Peyer's patch (tissue), 4 donors: ENCODE results near the gene CR1L.
"Not testable (repeated sequence)": the region's sequence is repeated elsewhere in the genome, so short reads cannot be mapped to it uniquely, and the experiment has no call there.

ENCODE experiments used
- POLR2A ChIP-seq, 2 donors: fragments of 450-650 bp; IDR thresholded peaks; one replicate each; pipeline ENCODE4 v1.5.1; 2017; ENCODE audit warnings: antibody characterized with exemption in 2 of 2, mild to moderate bottlenecking in 2 of 2, moderate library complexity in 2 of 2
- TF ChIP-seq, protein P1 (sequence below), 6 experiments: fragments of 450-650 bp in 4 of 6; fragments of 200-600 bp in 2 of 6; sonication (generic) in 1 of 6; IDR thresholded peaks; one replicate each; pipeline ENCODE4 v1.5.1; 2017 to 2019; ENCODE audit warnings: antibody characterized with exemption in 6 of 6, mild to moderate bottlenecking in 3 of 6, moderate library complexity in 1 of 6

DNA sequence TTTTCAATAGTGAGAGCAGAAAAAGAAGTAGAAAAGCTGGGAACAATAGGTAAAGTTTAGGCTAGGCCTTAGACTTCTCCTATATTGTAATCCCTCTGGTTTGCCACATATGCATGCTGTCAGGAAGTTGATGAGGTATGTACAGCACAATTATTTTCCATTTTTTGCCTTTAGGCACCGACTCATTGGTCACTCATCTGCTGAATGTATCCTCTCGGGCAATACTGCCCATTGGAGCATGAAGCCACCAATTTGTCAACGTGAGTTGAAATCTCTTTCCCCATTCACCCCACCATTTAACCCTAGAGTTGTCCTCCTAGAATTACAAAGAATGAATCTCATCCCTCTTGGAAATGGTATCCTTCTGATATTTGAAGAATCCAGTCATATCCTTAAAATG is 63.1 kb downstream of the CR1L start:
- not testable (repeated sequence) for TF ChIP-seq POLR2A (IDR thresholded peaks at IDR 0.05)
- TF ChIP-seq, protein P1, sequence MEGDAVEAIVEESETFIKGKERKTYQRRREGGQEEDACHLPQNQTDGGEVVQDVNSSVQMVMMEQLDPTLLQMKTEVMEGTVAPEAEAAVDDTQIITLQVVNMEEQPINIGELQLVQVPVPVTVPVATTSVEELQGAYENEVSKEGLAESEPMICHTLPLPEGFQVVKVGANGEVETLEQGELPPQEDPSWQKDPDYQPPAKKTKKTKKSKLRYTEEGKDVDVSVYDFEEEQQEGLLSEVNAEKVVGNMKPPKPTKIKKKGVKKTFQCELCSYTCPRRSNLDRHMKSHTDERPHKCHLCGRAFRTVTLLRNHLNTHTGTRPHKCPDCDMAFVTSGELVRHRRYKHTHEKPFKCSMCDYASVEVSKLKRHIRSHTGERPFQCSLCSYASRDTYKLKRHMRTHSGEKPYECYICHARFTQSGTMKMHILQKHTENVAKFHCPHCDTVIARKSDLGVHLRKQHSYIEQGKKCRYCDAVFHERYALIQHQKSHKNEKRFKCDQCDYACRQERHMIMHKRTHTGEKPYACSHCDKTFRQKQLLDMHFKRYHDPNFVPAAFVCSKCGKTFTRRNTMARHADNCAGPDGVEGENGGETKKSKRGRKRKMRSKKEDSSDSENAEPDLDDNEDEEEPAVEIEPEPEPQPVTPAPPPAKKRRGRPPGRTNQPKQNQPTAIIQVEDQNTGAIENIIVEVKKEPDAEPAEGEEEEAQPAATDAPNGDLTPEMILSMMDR (IDR thresholded peaks at IDR 0.05): not testable (repeated sequence)
